Omental fat pad (tissue), 4 donors: ENCODE results near the gene TPRG1. TPM values are rescaled to one million over a fixed set of nuclear protein-coding genes. Genes with fewer than 3 reads are reported as not detected.

Source experiments
- ATAC-seq: fragments of 150-250 bp; one replicate; pipeline ENCODE4 v1.9.1; 2016; ENCODE audit warnings: mild to moderate bottlenecking, moderate library complexity; ENCODE audit not compliant: low FRiP score
- DNase-seq: peaks from one replicate; pipeline ENCODE4 v3.0.0-alpha.2; 2019; ENCODE audit warnings: low spot score
- CTCF ChIP-seq, 3 donors: fragments of 450-650 bp; IDR thresholded peaks; one replicate each; pipeline ENCODE4 v1.5.1; 2016 to 2017; ENCODE audit warnings: antibody characterized with exemption in 3 of 3, mild to moderate bottlenecking in 3 of 3, moderate library complexity in 2 of 3
- total RNA-seq, 4 donors: library from RNA; depleted of rRNA; stranded (reverse); fragments of >200 nt; gene quantifications; one replicate each; pipeline ENCODE4 v1.1.0, GENCODE V29; 2016

Gene TPRG1
- total RNA-seq, 4 donors from 2014 or later: 7.1 to 18.3 (median 13.8) TPM

GRCh38 chr3:189340680-189341460 lies 169.1 kb downstream of the TPRG1 start:
- no peak for ATAC-seq
- no peak for TF ChIP-seq CTCF (IDR thresholded peaks at IDR 0.05)

DNA sequence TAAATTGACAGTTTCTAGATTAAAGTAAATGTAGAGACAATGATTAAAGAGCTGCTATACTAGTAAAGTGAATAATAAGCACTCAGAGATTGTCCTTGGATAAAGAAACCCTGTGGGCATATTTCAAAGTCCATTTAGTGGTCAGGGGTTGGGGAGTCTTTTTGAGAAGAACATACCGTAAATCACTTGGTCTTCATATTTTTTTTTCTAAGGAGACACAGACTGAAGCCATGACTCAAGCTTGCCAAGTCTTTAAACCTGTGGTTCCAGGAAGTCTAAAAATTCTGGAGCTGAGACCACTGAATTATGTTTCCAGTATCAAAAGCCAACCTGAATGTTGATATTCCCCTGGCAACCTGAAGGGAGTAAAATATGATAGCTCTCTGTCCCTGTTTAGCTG lies 171.0 kb downstream of the TPRG1 start:
- DNase-seq (no peak), ATAC-seq (no peak)
- TF ChIP-seq CTCF (IDR thresholded peaks at IDR 0.05): no peak

More at GRCh38 chr3:189340680-189341460, 169.1 kb downstream of the TPRG1 start:
- no peak for DNase-seq

DNA sequence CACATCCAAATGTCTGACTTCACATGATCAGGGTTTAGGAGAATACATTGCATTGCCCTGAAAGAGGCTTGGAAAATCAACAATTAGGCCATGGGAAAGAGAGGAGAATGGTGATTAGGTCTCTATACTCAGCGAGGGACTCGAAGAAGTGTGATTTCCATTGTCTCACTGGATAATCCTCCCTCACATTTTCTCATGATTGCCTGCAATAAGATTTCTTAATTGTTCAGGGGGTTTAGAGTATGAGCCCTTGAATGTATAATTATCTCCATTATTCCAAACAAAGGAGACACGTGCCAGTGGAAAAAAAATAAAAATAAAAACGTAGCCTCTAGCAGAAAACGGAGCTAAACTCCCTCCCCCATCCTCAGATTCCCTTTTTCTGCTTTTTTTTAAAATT lies 173.2 kb downstream of the TPRG1 start:
- DNase-seq (no peak), ATAC-seq (no peak)
- TF ChIP-seq CTCF (IDR thresholded peaks at IDR 0.05): no peak

DNA sequence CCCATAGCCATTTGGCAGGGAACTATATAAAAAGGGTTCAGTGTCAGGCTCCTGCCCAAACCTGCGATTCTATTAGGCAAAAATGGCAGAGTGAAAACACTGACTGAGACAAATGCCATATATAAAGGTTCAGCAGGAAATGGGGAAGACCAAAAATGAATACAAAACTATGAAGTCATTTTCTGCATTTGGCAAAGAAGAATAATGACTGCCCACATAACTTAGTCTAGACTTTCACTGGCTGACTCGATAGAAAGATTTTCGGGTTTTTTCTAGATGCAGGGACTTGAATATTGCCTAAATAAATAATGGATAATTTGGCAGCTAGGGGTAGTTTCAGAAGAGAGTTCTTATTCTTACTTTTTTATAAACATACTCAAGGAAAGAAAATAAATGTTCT lies 178.0 kb downstream of the TPRG1 start:
- no peak for TF ChIP-seq CTCF (IDR thresholded peaks at IDR 0.05)
- DNase-seq (no peak), ATAC-seq (no peak)

GRCh38 chr3:189353318-189353965 lies 181.7 kb downstream of the TPRG1 start:
- ATAC-seq (no peak), DNase-seq (no peak)
- TF ChIP-seq CTCF (IDR thresholded peaks at IDR 0.05): no peak

GRCh38 chr3:189353988-189354889 lies 182.5 kb downstream of the TPRG1 start:
- DNase-seq (no peak), ATAC-seq (no peak)
- TF ChIP-seq CTCF (IDR thresholded peaks at IDR 0.05): no peak
